ENCODE data around the gene NDUFA8.

GRCh38 chr9:122158202-122158601 is 1.4 kb downstream of the NDUFA8 start:
- TF ChIP-seq, protein P1, sequence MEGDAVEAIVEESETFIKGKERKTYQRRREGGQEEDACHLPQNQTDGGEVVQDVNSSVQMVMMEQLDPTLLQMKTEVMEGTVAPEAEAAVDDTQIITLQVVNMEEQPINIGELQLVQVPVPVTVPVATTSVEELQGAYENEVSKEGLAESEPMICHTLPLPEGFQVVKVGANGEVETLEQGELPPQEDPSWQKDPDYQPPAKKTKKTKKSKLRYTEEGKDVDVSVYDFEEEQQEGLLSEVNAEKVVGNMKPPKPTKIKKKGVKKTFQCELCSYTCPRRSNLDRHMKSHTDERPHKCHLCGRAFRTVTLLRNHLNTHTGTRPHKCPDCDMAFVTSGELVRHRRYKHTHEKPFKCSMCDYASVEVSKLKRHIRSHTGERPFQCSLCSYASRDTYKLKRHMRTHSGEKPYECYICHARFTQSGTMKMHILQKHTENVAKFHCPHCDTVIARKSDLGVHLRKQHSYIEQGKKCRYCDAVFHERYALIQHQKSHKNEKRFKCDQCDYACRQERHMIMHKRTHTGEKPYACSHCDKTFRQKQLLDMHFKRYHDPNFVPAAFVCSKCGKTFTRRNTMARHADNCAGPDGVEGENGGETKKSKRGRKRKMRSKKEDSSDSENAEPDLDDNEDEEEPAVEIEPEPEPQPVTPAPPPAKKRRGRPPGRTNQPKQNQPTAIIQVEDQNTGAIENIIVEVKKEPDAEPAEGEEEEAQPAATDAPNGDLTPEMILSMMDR (IDR thresholded peaks at IDR 0.05) = peak; percentile 35 to 54 (median 50)
- TF ChIP-seq POLR2A (IDR thresholded peaks at IDR 0.05) (no peak), POLR2AphosphoS5 (IDR thresholded peaks at IDR 0.05) (no peak)

All from transverse colon (tissue), 4 donors.